Esophagus muscularis mucosa (tissue), 4 donors: ENCODE data around the gene PANK3. TPM values are rescaled to one million over a fixed set of nuclear protein-coding genes. Genes with fewer than 3 reads are reported as not detected.
"Not testable (repeated sequence)": the region's sequence is repeated elsewhere in the genome, so short reads cannot be mapped to it uniquely, and the experiment has no call there.

Experiments used
- DNase-seq: peaks from one replicate; pipeline ENCODE4 v3.0.0-alpha.2; 2017; ENCODE audit errors: extremely low spot score
- H3K27ac ChIP-seq, 4 donors: fragments of 200-600 bp; sonication (generic); replicated peaks in 1 of 4; 1 replicate in 3 of 4; 2 replicates in 1 of 4; pipeline ENCODE4 v1.5.1; 2016 to 2019; ENCODE audit warnings: mild to moderate bottlenecking in 1 of 4
- H3K27me3 ChIP-seq, 4 donors: fragments of 200-600 bp; sonication (generic); one replicate each; pipeline versions ENCODE4 v1.5.1 to v1.6.0; 2016 to 2019
- H3K36me3 ChIP-seq, 4 donors: fragments of 200-600 bp; sonication (generic); one replicate each; pipeline ENCODE4 v1.5.1; 2016 to 2019
- H3K4me1 ChIP-seq, 4 donors: fragments of 200-600 bp; sonication (generic); one replicate each; pipeline ENCODE4 v1.5.1; 2016 to 2019
- H3K4me3 ChIP-seq, 4 donors: fragments of 200-600 bp; sonication (generic); 1 replicate in 2 of 4; 2 replicates in 2 of 4; pipeline ENCODE4 v1.5.1; 2016 to 2019; ENCODE audit warnings: mild to moderate bottlenecking in 4 of 4, moderate library complexity in 1 of 4
- H3K9me3 ChIP-seq, 4 donors: fragments of 200-600 bp; sonication (generic); 1 replicate in 3 of 4; 2 replicates in 1 of 4; pipeline ENCODE4 v1.5.1; 2016 to 2019
- CTCF ChIP-seq, 3 experiments: fragments of 200-600 bp in 2 of 3; fragments of 450-650 bp in 1 of 3; sonication (generic) in 2 of 3; IDR thresholded peaks; one replicate each; pipeline ENCODE4 v1.5.1; 2017 to 2019; ENCODE audit warnings: antibody characterized with exemption in 3 of 3, mild to moderate bottlenecking in 2 of 3, moderate library complexity in 1 of 3
- EP300 ChIP-seq: sonication (generic); formaldehyde crosslinking; IDR thresholded peaks from one replicate; pipeline ENCODE4 v1.6.1; 2017; ENCODE audit warnings: antibody characterized with exemption
- POLR2A ChIP-seq: fragments of 450-650 bp; IDR thresholded peaks from one replicate; pipeline ENCODE4 v1.6.1; 2017; ENCODE audit warnings: antibody characterized with exemption, moderate library complexity, mild to moderate bottlenecking, low read depth
- POLR2AphosphoS5 ChIP-seq, 2 donors: sonication (generic); formaldehyde crosslinking; IDR thresholded peaks; one replicate each; pipeline ENCODE4 v1.6.1; 2017; ENCODE audit warnings: antibody characterized with exemption in 2 of 2
- WGBS: methylation state at CpG from one replicate; pipeline ENCODE4 v1.1.5; 2018; 5-methylcytosine and 5-hydroxymethylcytosine counted together
- intact Hi-C: fragments of 100-400 bp; cut with DNase I; formaldehyde crosslinking; loops from one replicate; pipeline ENCODE4 v1.15.1; 2023
- total RNA-seq, 4 donors: library from RNA; depleted of rRNA; stranded (reverse); fragments of >200 nt; gene quantifications; one replicate each; pipeline versions ENCODE4 v1.1.0 to v1.2.1, GENCODE V29; 2016

Gene PANK3
- total RNA-seq, 4 donors from 2014 or later = 26.0 to 34.5 (median 29.4) TPM

DNA sequence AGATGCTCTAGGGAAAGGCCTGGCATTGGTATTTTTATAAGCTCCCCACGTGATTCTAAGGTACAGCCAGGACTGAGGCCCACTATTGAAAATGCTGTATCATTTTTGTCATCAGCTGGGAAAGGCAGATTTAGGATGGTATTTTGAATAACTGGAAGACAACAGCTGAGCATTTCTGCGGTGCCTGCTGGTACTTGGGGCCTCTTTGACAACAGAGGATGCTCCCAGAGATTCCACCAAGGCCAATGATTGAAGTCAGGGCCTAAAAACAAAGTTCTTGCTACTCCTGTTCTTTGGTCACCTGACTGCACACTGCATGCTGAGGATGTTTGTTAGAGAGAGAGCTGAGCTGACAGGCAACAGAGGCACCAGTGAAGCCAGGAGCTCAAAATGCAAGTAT is 42.0 kb downstream of the PANK3 start:
- Histone ChIP-seq H3K4me1 (no peaks in the 10 kb centered on the region), H3K36me3 (no peaks in the 10 kb centered on the region), H3K27me3 (peaks cover 0 to 25% (median 2%) of the 10 kb centered on the region in 4 donors), H3K9me3 (no peaks in the 10 kb centered on the region), H3K4me3 (no peak overlapping the region), H3K27ac (no peak overlapping the region)
- intact Hi-C loops = no loop called here
- DNase-seq = no peak
- TF ChIP-seq POLR2A = no peak
- TF ChIP-seq POLR2AphosphoS5 (IDR thresholded peaks at IDR 0.05) = no peak
- TF ChIP-seq CTCF (IDR thresholded peaks at IDR 0.05) = no peak
- TF ChIP-seq EP300 = no peak
- 80% methylated on average over 2 of the region's 2 CpGs for WGBS

GRCh38 chr5:168534351-168534750 is 44.8 kb downstream of the PANK3 start:
- peaks cover 0 to 51% (median 18%) of the 10 kb centered on the region in 4 donors for H3K27me3 ChIP-seq
- H3K27ac ChIP-seq, H3K4me3 ChIP-seq, H3K36me3 ChIP-seq, H3K9me3 ChIP-seq, DNase-seq, intact Hi-C loops, H3K4me1 ChIP-seq: not testable (repeated sequence)
- 87% methylated on average over 7 of the region's 7 CpGs for WGBS

DNA sequence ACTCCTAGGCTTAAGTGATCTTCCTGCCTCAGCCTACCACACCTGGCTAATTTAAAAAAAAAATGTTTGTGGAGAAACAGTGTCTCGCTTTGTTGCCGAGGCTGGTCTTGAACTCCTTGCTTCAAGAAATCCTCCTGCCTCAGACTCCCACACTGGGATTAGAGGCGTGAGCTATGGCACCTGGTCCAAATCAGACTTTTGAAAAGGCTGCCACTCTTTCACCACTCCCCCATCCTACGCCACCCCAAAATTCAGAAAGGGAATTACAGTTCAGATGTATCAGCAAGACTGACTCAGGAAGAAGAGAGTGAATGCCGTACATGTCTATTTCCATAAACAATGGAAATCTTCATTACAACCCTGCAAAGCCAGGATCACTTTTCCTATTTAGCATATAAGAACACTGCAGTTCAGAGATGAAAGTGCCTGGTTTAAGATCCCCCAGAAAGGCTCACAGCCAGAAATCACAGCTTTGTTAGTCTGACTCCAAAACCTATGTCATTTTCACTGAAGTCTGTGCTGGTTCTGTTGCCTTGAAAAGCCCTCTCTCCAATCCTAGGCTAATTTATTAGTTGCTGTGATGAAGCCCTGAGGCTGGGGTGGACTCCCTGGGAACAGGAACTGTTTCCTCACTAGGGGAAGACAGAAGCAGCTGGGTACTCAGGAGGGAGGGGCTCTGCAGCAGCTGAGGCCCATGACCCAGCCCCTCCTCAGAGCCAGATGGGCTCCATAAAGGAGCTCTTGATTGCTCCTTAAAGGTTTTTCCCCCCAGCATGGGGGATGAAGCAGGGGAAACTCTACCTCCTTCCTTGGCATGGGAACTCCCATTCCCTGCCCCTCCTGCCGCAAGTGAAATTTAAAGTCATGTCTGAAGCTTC is 46.9 kb downstream of the PANK3 start:
- intact Hi-C loops = no loop called here
- Histone ChIP-seq H3K36me3 (no peaks in the 10 kb centered on the region), H3K4me3 (no peak overlapping the region), H3K27ac (no peak overlapping the region), H3K9me3 (no peaks in the 10 kb centered on the region), H3K4me1 (peaks cover 3 to 16% (median 13%) of the 10 kb centered on the region in 4 donors), H3K27me3 (peaks cover 0 to 63% (median 24%) of the 10 kb centered on the region in 4 donors)
- DNase-seq = no peak
- TF ChIP-seq POLR2AphosphoS5 (IDR thresholded peaks at IDR 0.05) (no peak), CTCF (IDR thresholded peaks at IDR 0.05) (no peak), EP300 (no peak), POLR2A (no peak)
- 71% methylated on average over 6 of the region's 6 CpGs for whole genome bisulfite sequencing

- H3K27ac ChIP-seq = no peak overlapping the region
- H3K36me3 ChIP-seq = no peaks in the 10 kb centered on the region
- peaks cover 0 to 63% (median 24%) of the 10 kb centered on the region in 4 donors for H3K27me3 ChIP-seq
- no peak for DNase-seq
- H3K9me3 ChIP-seq = no peaks in the 10 kb centered on the region
- 78% methylated on average over 5 of the region's 5 CpGs for WGBS
- TF ChIP-seq EP300 = no peak
- no peak for TF ChIP-seq POLR2AphosphoS5 (IDR thresholded peaks at IDR 0.05)
- no peak for TF ChIP-seq POLR2A
- TF ChIP-seq CTCF (IDR thresholded peaks at IDR 0.05) = no peak
- H3K4me1 ChIP-seq = peaks cover 3 to 16% (median 13%) of the 10 kb centered on the region in 4 donors
- H3K4me3 ChIP-seq = no peak overlapping the region
- intact Hi-C loops = no loop called here
These were observed 48.0 kb downstream of the PANK3 start for GRCh38 chr5:168531191-168531590.

GRCh38 chr5:168530621-168531150 is 48.5 kb downstream of the PANK3 start:
- Histone ChIP-seq H3K9me3 (no peaks in the 10 kb centered on the region), H3K27me3 (peaks cover 0 to 63% (median 24%) of the 10 kb centered on the region in 4 donors), H3K4me3 (no peak overlapping the region), H3K27ac (no peak overlapping the region), H3K36me3 (no peaks in the 10 kb centered on the region), H3K4me1 (peaks cover 3 to 16% (median 13%) of the 10 kb centered on the region in 4 donors)
- TF ChIP-seq EP300 (no peak), CTCF (IDR thresholded peaks at IDR 0.05) (no peak), POLR2AphosphoS5 (IDR thresholded peaks at IDR 0.05) (no peak), POLR2A (no peak)
- intact Hi-C loops = no loop called here
- DNase-seq = no peak
- 77% methylated on average over 4 of the region's 4 CpGs for WGBS
